BLaER1 treated with 17β-estradiol and CSF1 and Interleukin-3, amounts not matched to agents 10 nM and 100 nM (cell line): ENCODE measurements around the gene KRT78.
A peak's percentile ranks its signal among the peaks of the same experiment; 100 is the strongest.

Source experiments
- H3K27ac ChIP-seq, 11 experiments: shearing (Covaris generic); formaldehyde crosslinking; 2 replicates each; pipeline ENCODE4 v1.8.1; 2022
- H3K27me3 ChIP-seq, 11 experiments: shearing (Covaris generic); formaldehyde crosslinking; 2 replicates each; pipeline ENCODE4 v1.8.1; 2022
- H3K36me3 ChIP-seq, 11 experiments: shearing (Covaris generic); formaldehyde crosslinking; 2 replicates each; pipeline ENCODE4 v1.8.1; 2022
- H3K4me1 ChIP-seq, 10 experiments: shearing (Covaris generic); formaldehyde crosslinking; 2 replicates each; pipeline ENCODE4 v1.8.1; 2022
- H3K4me2 ChIP-seq, 11 experiments: shearing (Covaris generic); formaldehyde crosslinking; 2 replicates each; pipeline ENCODE4 v1.8.1; 2022
- H3K4me3 ChIP-seq, 10 experiments: shearing (Covaris generic); formaldehyde crosslinking; 2 replicates each; pipeline ENCODE4 v1.8.1; 2022
- H3K9ac ChIP-seq, 11 experiments: shearing (Covaris generic); formaldehyde crosslinking; 2 replicates each; pipeline ENCODE4 v1.8.1; 2022
- H3K9me3 ChIP-seq, 11 experiments: shearing (Covaris generic); formaldehyde crosslinking; replicated peaks in 1 of 11; 2 replicates each; pipeline ENCODE4 v1.8.1; 2022
- H4K20me1 ChIP-seq, 11 experiments: shearing (Covaris generic); formaldehyde crosslinking; 2 replicates each; pipeline ENCODE4 v1.8.1; 2022
- Cebpa-rat ChIP-seq, 11 experiments: shearing (Covaris generic); IDR thresholded peaks; 2 replicates each; pipeline ENCODE4 v1.8.1; 2022

The KRT78 gene

GRCh38 chr12:52872644-52873389, 24.0 kb upstream of the KRT78 start:
- H3K4me2 ChIP-seq, result peak overlapping the region in 6 of 11 experiments; percentile 91 to 98 (median 96); a peak in 10 of 22 replicates
- H4K20me1 ChIP-seq, result no peaks in the 10 kb centered on the region
- no peaks in the 10 kb centered on the region for H3K36me3 ChIP-seq
- no peak overlapping the region for H3K4me3 ChIP-seq
- H3K4me1 ChIP-seq, result peaks cover 24 to 90% (median 60%) of the 10 kb centered on the region in 10 experiments
- no peaks in the 10 kb centered on the region for H3K9me3 ChIP-seq
- TF ChIP-seq Cebpa-rat (IDR thresholded peaks at IDR 0.05), result no peak
- H3K9ac ChIP-seq, result peak overlapping the region in 1 of 11 experiments; percentile 94; a peak in 2 of 22 replicates
- no peaks in the 10 kb centered on the region for H3K27me3 ChIP-seq
- H3K27ac ChIP-seq, result peak overlapping the region in 3 of 11 experiments; percentile 26 to 97 (median 80); a peak in 4 of 22 replicates

- Histone ChIP-seq H3K9ac (peak overlapping the region in 4 of 11 experiments; percentile 1 to 61 (median 35); a peak in 8 of 22 replicates), H3K27ac (peak overlapping the region in 4 of 11 experiments; percentile 15 to 97 (median 63); a peak in 7 of 22 replicates), H3K4me3 (no peak overlapping the region), H3K27me3 (no peaks in the 10 kb centered on the region), H3K9me3 (no peaks in the 10 kb centered on the region), H3K4me2 (peak overlapping the region in 8 of 11 experiments; percentile 11 to 98 (median 34); a peak in 11 of 22 replicates), H4K20me1 (no peaks in the 10 kb centered on the region), H3K36me3 (no peaks in the 10 kb centered on the region), H3K4me1 (peaks cover 31 to 99% (median 65%) of the 10 kb centered on the region in 10 experiments)
- TF ChIP-seq Cebpa-rat (IDR thresholded peaks at IDR 0.05), result no peak
Measured at GRCh38 chr12:52871291-52872039, 22.7 kb upstream of the KRT78 start.

- no peak overlapping the region for H3K4me3 ChIP-seq
- peak overlapping the region in 4 of 11 experiments; percentile 15 to 97 (median 63); a peak in 6 of 22 replicates for H3K27ac ChIP-seq
- no peaks in the 10 kb centered on the region for H3K27me3 ChIP-seq
- no peak for TF ChIP-seq Cebpa-rat (IDR thresholded peaks at IDR 0.05)
- no peaks in the 10 kb centered on the region for H3K9me3 ChIP-seq
- H3K36me3 ChIP-seq, result no peaks in the 10 kb centered on the region
- H3K4me2 ChIP-seq, result peak overlapping the region in 9 of 11 experiments; percentile 5 to 98 (median 33); a peak in 15 of 22 replicates
- H3K4me1 ChIP-seq, result peaks cover 31 to 94% (median 61%) of the 10 kb centered on the region in 10 experiments
- H3K9ac ChIP-seq, result peak overlapping the region in 4 of 11 experiments; percentile 1 to 61 (median 35); a peak in 4 of 22 replicates
- no peaks in the 10 kb centered on the region for H4K20me1 ChIP-seq
Measured at GRCh38 chr12:52870361-52871290, 21.8 kb upstream of the KRT78 start.

- Histone ChIP-seq H3K4me2 (peak overlapping the region; percentile 71 to 98 (median 76)), H3K27ac (peak overlapping the region in 4 of 11 experiments; percentile 46 to 63 (median 55); a peak in 6 of 22 replicates), H3K9ac (peak overlapping the region in 7 of 11 experiments; percentile 17 to 57 (median 33); a peak in 7 of 22 replicates), H3K4me3 (no peak overlapping the region; a peak in 1 of 20 replicates), H3K36me3 (no peaks in the 10 kb centered on the region), H3K27me3 (no peaks in the 10 kb centered on the region), H4K20me1 (no peaks in the 10 kb centered on the region), H3K9me3 (no peaks in the 10 kb centered on the region), H3K4me1 (peaks cover 12 to 69% (median 37%) of the 10 kb centered on the region in 10 experiments)
- TF ChIP-seq Cebpa-rat (IDR thresholded peaks at IDR 0.05), result no peak
Measured at GRCh38 chr12:52867642-52868041, 18.8 kb upstream of the KRT78 start.

GRCh38 chr12:52867152-52867551, 18.4 kb upstream of the KRT78 start:
- Histone ChIP-seq H3K9me3 (no peaks in the 10 kb centered on the region), H4K20me1 (no peaks in the 10 kb centered on the region), H3K9ac (peak overlapping the region in 5 of 11 experiments; percentile 22 to 57 (median 33); a peak in 6 of 22 replicates), H3K4me1 (peaks cover 12 to 64% (median 37%) of the 10 kb centered on the region in 10 experiments), H3K4me3 (no peak overlapping the region; a peak in 1 of 20 replicates), H3K27ac (peak overlapping the region in 2 of 11 experiments; percentile 35 to 63; a peak in 2 of 22 replicates), H3K4me2 (peak overlapping the region; percentile 71 to 98 (median 76)), H3K27me3 (no peaks in the 10 kb centered on the region), H3K36me3 (no peaks in the 10 kb centered on the region)
- TF ChIP-seq Cebpa-rat (IDR thresholded peaks at IDR 0.05), result no peak

GRCh38 chr12:52865090-52865944, 16.5 kb upstream of the KRT78 start:
- no peaks in the 10 kb centered on the region for H3K36me3 ChIP-seq
- H3K9ac ChIP-seq, result no peak overlapping the region
- H3K4me1 ChIP-seq, result peaks cover 12 to 54% (median 26%) of the 10 kb centered on the region in 10 experiments
- no peak for TF ChIP-seq Cebpa-rat (IDR thresholded peaks at IDR 0.05)
- H3K4me3 ChIP-seq, result no peak overlapping the region
- no peaks in the 10 kb centered on the region for H3K9me3 ChIP-seq
- no peak overlapping the region for H3K4me2 ChIP-seq
- H3K27ac ChIP-seq, result no peak overlapping the region
- no peaks in the 10 kb centered on the region for H3K27me3 ChIP-seq
- H4K20me1 ChIP-seq, result no peaks in the 10 kb centered on the region

- TF ChIP-seq Cebpa-rat (IDR thresholded peaks at IDR 0.05), result no peak
- Histone ChIP-seq H3K27me3 (no peaks in the 10 kb centered on the region), H3K4me1 (peaks cover 1 to 29% (median 7%) of the 10 kb centered on the region in 10 experiments), H4K20me1 (no peaks in the 10 kb centered on the region), H3K4me2 (no peak overlapping the region), H3K36me3 (no peaks in the 10 kb centered on the region), H3K27ac (no peak overlapping the region), H3K4me3 (no peak overlapping the region), H3K9me3 (no peaks in the 10 kb centered on the region), H3K9ac (no peak overlapping the region)
Measured at GRCh38 chr12:52862023-52862422, 13.2 kb upstream of the KRT78 start.
